ENCODE measurements around the gene CHRNA10. TPM values are rescaled to one million over a fixed set of nuclear protein-coding genes. Genes with fewer than 3 reads are reported as not detected.

The CHRNA10 gene
- polyA plus RNA-seq, 3 donors, result 0.73 TPM; not detected in 2

- no peak overlapping the region for H2AFZ ChIP-seq (ENCODE audit: insufficient read depth, low read depth, low read length, poor library complexity, severe bottlenecking)
- no peaks in the 10 kb centered on the region for H3K36me3 ChIP-seq (replicated peaks in 1 of 2; ENCODE audit: control insufficient read depth in 1 of 2, insufficient read depth in 2 of 2, low read length in 2 of 2)
- H3K4me3 ChIP-seq (replicated peaks in 1 of 3; ENCODE audit: low read depth in 2 of 3, low read length in 3 of 3), result no peak overlapping the region
- H3K9ac ChIP-seq (ENCODE audit: insufficient read depth, low read length, poor library complexity, severe bottlenecking), result no peak overlapping the region
- peaks cover 0 to 3% (median 2%) of the 10 kb centered on the region in 3 donors for H3K27me3 Mint-ChIP-seq (ENCODE audit: low read depth in 3 of 3)
- no peaks in the 10 kb centered on the region for H3K4me1 ChIP-seq (ENCODE audit: control insufficient read depth in 1 of 2, insufficient read depth in 2 of 2, low read length in 2 of 2)
- 82% methylated on average over 3 of the region's 5 CpGs for WGBS (ENCODE audit: insufficient coverage)
- H3K27ac Mint-ChIP-seq, result no peak overlapping the region
- peaks cover 5 to 35% of the 10 kb centered on the region in 2 donors for H3K36me3 Mint-ChIP-seq
- H3K4me2 ChIP-seq (replicated peaks; ENCODE audit: extremely low read depth, low read length, poor library complexity, severe bottlenecking), result no peak overlapping the region
- DNase-seq, result no peak
- no peak for TF ChIP-seq CTCF (IDR thresholded peaks at IDR 0.05)
- no peaks in the 10 kb centered on the region for H3K79me2 ChIP-seq (ENCODE audit: insufficient read depth, low read length)
- peaks cover 4% of the 10 kb centered on the region for H3K4me1 Mint-ChIP-seq
- no peaks in the 10 kb centered on the region for H4K20me1 ChIP-seq (ENCODE audit: insufficient read depth, low read length)
- H3K27ac ChIP-seq (ENCODE audit: low read depth in 1 of 2, low read length in 2 of 2), result no peak overlapping the region
- H3K27me3 ChIP-seq (ENCODE audit: control insufficient read depth in 2 of 2, insufficient read depth in 2 of 2, low read length in 2 of 2), result no peaks in the 10 kb centered on the region
- H3K4me3 Mint-ChIP-seq, result no peak overlapping the region
- H3K9me3 ChIP-seq (replicated peaks in 1 of 2; ENCODE audit: control insufficient read depth in 1 of 2, insufficient read depth in 1 of 2, low read length in 2 of 2), result no peaks in the 10 kb centered on the region
- H3K9me3 Mint-ChIP-seq, result peaks cover 0 to 1% (median 0%) of the 10 kb centered on the region in 7 donors
- intact Hi-C loops (cut with micrococcal nuclease), result no loop called here
Observed at GRCh38 chr11:3632070-3632660, 39.0 kb downstream of the CHRNA10 start.

GRCh38 chr11:3631331-3631730, 39.9 kb downstream of the CHRNA10 start:
- Histone ChIP-seq H3K9ac (ENCODE audit: insufficient read depth, low read length, poor library complexity, severe bottlenecking) (no peak overlapping the region), H3K9me3 (replicated peaks in 1 of 2; ENCODE audit: control insufficient read depth in 1 of 2, insufficient read depth in 1 of 2, low read length in 2 of 2) (no peaks in the 10 kb centered on the region), H3K27me3 (ENCODE audit: control insufficient read depth in 2 of 2, insufficient read depth in 2 of 2, low read length in 2 of 2) (no peaks in the 10 kb centered on the region), H3K4me2 (replicated peaks; ENCODE audit: extremely low read depth, low read length, poor library complexity, severe bottlenecking) (no peak overlapping the region), H3K79me2 (ENCODE audit: insufficient read depth, low read length) (no peaks in the 10 kb centered on the region), H2AFZ (ENCODE audit: insufficient read depth, low read depth, low read length, poor library complexity, severe bottlenecking) (no peak overlapping the region), H3K4me3 (replicated peaks in 1 of 3; ENCODE audit: low read depth in 2 of 3, low read length in 3 of 3) (no peak overlapping the region), H3K4me1 (ENCODE audit: control insufficient read depth in 1 of 2, insufficient read depth in 2 of 2, low read length in 2 of 2) (peaks cover 4 to 7% of the 10 kb centered on the region in 2 donors), H3K27ac (ENCODE audit: low read depth in 1 of 2, low read length in 2 of 2) (no peak overlapping the region), H4K20me1 (ENCODE audit: insufficient read depth, low read length) (no peaks in the 10 kb centered on the region), H3K36me3 (replicated peaks in 1 of 2; ENCODE audit: control insufficient read depth in 1 of 2, insufficient read depth in 2 of 2, low read length in 2 of 2) (no peaks in the 10 kb centered on the region)
- peaks cover 2 to 30% of the 10 kb centered on the region in 2 donors for H3K36me3 Mint-ChIP-seq
- H3K27ac Mint-ChIP-seq, result no peak overlapping the region
- H3K4me1 Mint-ChIP-seq, result peaks cover 10% of the 10 kb centered on the region
- H3K27me3 Mint-ChIP-seq (ENCODE audit: low read depth in 3 of 3), result peaks cover 0 to 5% (median 1%) of the 10 kb centered on the region in 3 donors
- no CpG with 5 or more reads among the region's 4 CpGs for whole genome bisulfite sequencing (ENCODE audit: insufficient coverage)
- DNase-seq, result no peak
- H3K4me3 Mint-ChIP-seq, result no peak overlapping the region
- intact Hi-C loops (cut with micrococcal nuclease), result no loop called here
- peaks cover 0 to 1% (median 0%) of the 10 kb centered on the region in 7 donors for H3K9me3 Mint-ChIP-seq
- TF ChIP-seq CTCF (IDR thresholded peaks at IDR 0.05), result no peak
